A549 (cell line): ENCODE measurements around the gene ONECUT3. TPM values are rescaled to one million over a fixed set of nuclear protein-coding genes. Genes with fewer than 3 reads are reported as not detected.

ENCODE experiments used
- ATAC-seq, 2 experiments: fragments of 200-7000 bp in 1 of 2; fragments of >200 bp in 1 of 2; cut with Nextera tagmentation in 1 of 2; cut with Tn5 transposase in 1 of 2; 3 replicates each; pipeline versions ENCODE4 v1.8.0 to v1.9.1; 2018 to 2020; ENCODE audit warnings: mild to moderate bottlenecking in 1 of 2, moderate library complexity in 1 of 2
- CTCF ChIA-PET: fragments of 300-600 bp; sonication (Branson Sonifier 250); formaldehyde crosslinking; extraction: SDS; loops from one replicate; lab custom pipeline; 2021; ENCODE audit warnings: antibody characterized with exemption, inconsistent platforms; lab: Yijun Ruan, JAX
- POLR2A ChIA-PET: fragments of 350-600 bp; formaldehyde crosslinking; extraction: SDS; loops from one replicate; lab custom pipeline; 2021; ENCODE audit warnings: antibody characterized with exemption, inconsistent platforms; lab: Yijun Ruan, JAX
- DNase-seq, 2 experiments: peaks; one replicate each; pipeline versions ENCODE4 v3.0.0 to v3.0.0-alpha.2; 2011 to 2016; ENCODE audit warnings: low read depth in 1 of 2, low spot score in 1 of 2
- FAIRE-seq: peaks from 2 replicates; lab custom pipeline; 2011; peaks lifted over from hg19 to GRCh38; lab: Jason Lieb, UNC
- H3K27ac ChIP-seq, 2 experiments: fragments of >200 bp; sonication (Bioruptor Twin); formaldehyde crosslinking; 3 replicates each; pipeline ENCODE4 v1.5.1; 2016 to 2017
- H3K4me1 ChIP-seq: fragments of >200 bp; sonication (Bioruptor Twin); formaldehyde crosslinking; 3 replicates; pipeline ENCODE4 v1.6.1; 2016
- H3K4me2 ChIP-seq: fragments of >200 bp; sonication (Bioruptor Twin); formaldehyde crosslinking; 3 replicates; pipeline ENCODE4 v1.6.1; 2016
- H3K4me3 ChIP-seq: fragments of >200 bp; sonication (Bioruptor Twin); formaldehyde crosslinking; 3 replicates; pipeline ENCODE4 v1.5.1; 2016
- H3K9me3 ChIP-seq: fragments of >200 bp; sonication (Bioruptor Twin); formaldehyde crosslinking; 3 replicates; pipeline ENCODE4 v1.6.1; 2016
- ATOH8 ChIP-seq: fragments of 250-450 bp; sonication (Bioruptor Pico); IDR thresholded peaks from 2 replicates; pipeline ENCODE4 v1.5.0; 2020; ENCODE audit warnings: low read depth, mild to moderate bottlenecking, moderate library complexity
- BHLHE40 ChIP-seq: IDR thresholded peaks from 2 replicates; pipeline ENCODE4 v1.6.1; 2012; ENCODE audit warnings: low read depth, low read length, inconsistent platforms
- CBX8 ChIP-seq: fragments of 200-600 bp; sonication (generic); IDR thresholded peaks from 2 replicates; pipeline ENCODE4 v1.6.1; 2016
- CEBPB ChIP-seq, 2 experiments: fragments of >200 bp in 1 of 2; sonication (Bioruptor Twin) in 1 of 2; formaldehyde crosslinking in 1 of 2; IDR thresholded peaks; 2 replicates each; pipeline ENCODE4 v1.6.1; 2012 to 2016
- CHD2 ChIP-seq: fragments of 150-350 bp; IDR thresholded peaks from 2 replicates; pipeline ENCODE4 v1.6.1; 2014; ENCODE audit warnings: low read length; ENCODE audit not compliant: partially characterized antibody
- EHMT2 ChIP-seq: fragments of 200-600 bp; sonication (generic); IDR thresholded peaks from 2 replicates; pipeline ENCODE4 v1.6.1; 2016; ENCODE audit warnings: antibody characterized with exemption, low read depth, mild to moderate bottlenecking, moderate library complexity
- FOSB ChIP-seq: fragments of 250-450 bp; sonication (Bioruptor Pico); IDR thresholded peaks from 2 replicates; pipeline ENCODE4 v1.5.0; 2020; ENCODE audit warnings: mild to moderate bottlenecking, moderate library complexity
- GATA3 ChIP-seq: IDR thresholded peaks from 2 replicates; pipeline ENCODE4 v1.6.1; 2012; ENCODE audit warnings: borderline replicate concordance
- HDAC2 ChIP-seq: fragments of 200-600 bp; sonication (generic); IDR thresholded peaks from 2 replicates; pipeline ENCODE4 v1.6.1; 2016
- HEYL ChIP-seq: fragments of 250-450 bp; sonication (Bioruptor Pico); IDR thresholded peaks from 2 replicates; pipeline ENCODE4 v1.8.0; 2021; ENCODE audit warnings: mild to moderate bottlenecking, moderate library complexity
- HOXA7 ChIP-seq: fragments of 250-450 bp; sonication (Bioruptor Pico); IDR thresholded peaks from 2 replicates; pipeline ENCODE4 v1.5.0; 2020; ENCODE audit warnings: mild to moderate bottlenecking, moderate library complexity
- MAX ChIP-seq: IDR thresholded peaks from 2 replicates; pipeline ENCODE4 v1.6.1; 2012
- MAZ ChIP-seq: fragments of 150-350 bp; IDR thresholded peaks from 2 replicates; pipeline ENCODE4 v1.6.1; 2014; ENCODE audit warnings: antibody characterized with exemption, low read depth, low read length, borderline replicate concordance
- NR3C1 ChIP-seq: fragments of >200 bp; sonication (Bioruptor Twin); formaldehyde crosslinking; IDR thresholded peaks from 3 replicates; pipeline ENCODE4 v1.6.1; 2017
- PBX3 ChIP-seq: IDR thresholded peaks from 2 replicates; pipeline ENCODE4 v1.6.1; 2012
- PHF8 ChIP-seq: fragments of 200-600 bp; sonication (generic); IDR thresholded peaks from 2 replicates; pipeline ENCODE4 v1.6.1; 2016; ENCODE audit warnings: low read depth, mild to moderate bottlenecking, antibody characterized with exemption, moderate library complexity, borderline replicate concordance
- POLR2A ChIP-seq: IDR thresholded peaks from 2 replicates; pipeline ENCODE4 v1.6.1; 2012; ENCODE audit warnings: mild to moderate bottlenecking, low read length
- POLR2AphosphoS2 ChIP-seq: conservative IDR thresholded peaks from 2 replicates; pipeline ENCODE4 v1.6.1; 2012; ENCODE audit warnings: low read length, improper control_type of control experiment, inconsistent platforms
- RARB ChIP-seq: fragments of 250-450 bp; sonication (Bioruptor Pico); IDR thresholded peaks from 2 replicates; pipeline ENCODE4 v1.8.0; 2021; ENCODE audit warnings: mild to moderate bottlenecking, moderate library complexity
- REST ChIP-seq: fragments of 200-600 bp; sonication (generic); IDR thresholded peaks from 2 replicates; pipeline ENCODE4 v1.6.1; 2016; ENCODE audit warnings: antibody characterized with exemption, mild to moderate bottlenecking, moderate library complexity
- ZNF302 ChIP-seq: fragments of 250-450 bp; sonication (Bioruptor Pico); IDR thresholded peaks from 2 replicates; pipeline ENCODE4 v1.9.0; 2021; ENCODE audit warnings: inconsistent platforms, mild to moderate bottlenecking, moderate library complexity
- ZSCAN20 ChIP-seq: fragments of 250-450 bp; sonication (Bioruptor Pico); IDR thresholded peaks from 2 replicates; pipeline ENCODE4 v1.8.0; 2022; ENCODE audit warnings: mild to moderate bottlenecking, moderate library complexity
- WGBS: methylation state at CpG from one replicate; pipeline ENCODE4 v1.1.6; 2017; ENCODE audit errors: missing lambda C conversion rate; 5-methylcytosine and 5-hydroxymethylcytosine counted together
- polyA plus RNA-seq, 4 experiments: library from polyadenylated mRNA; depleted of rRNA in 3 of 4; stranded (reverse); fragments of >200 nt; fragmentation: RNase III in 1 of 4; extraction: RNeasy Plus Mini Kit Qiagen cat#74134 plus additional on column Dnase treatment in 1 of 4; gene quantifications; 2 replicates in 3 of 4; 3 replicates in 1 of 4; pipeline ENCODE4 v1.2.3, GENCODE V29; 2011 to 2017
- TF ChIP-seq, protein P1 (sequence below): fragments of 150-350 bp; IDR thresholded peaks from 2 replicates; pipeline ENCODE4 v1.6.1; 2014; ENCODE audit warnings: low read depth, mild to moderate bottlenecking, low read length
- TF ChIP-seq, protein P2 (sequence below): fragments of 250-450 bp; sonication (Bioruptor Pico); IDR thresholded peaks from 2 replicates; pipeline ENCODE4 v1.5.0; 2021; ENCODE audit warnings: mild to moderate bottlenecking, moderate library complexity, borderline replicate concordance

The ONECUT3 gene
- polyA plus RNA-seq, 2 of the 4 experiments (the other 2 are of a cell fraction), result 0.01 TPM; not detected in 1

DNA sequence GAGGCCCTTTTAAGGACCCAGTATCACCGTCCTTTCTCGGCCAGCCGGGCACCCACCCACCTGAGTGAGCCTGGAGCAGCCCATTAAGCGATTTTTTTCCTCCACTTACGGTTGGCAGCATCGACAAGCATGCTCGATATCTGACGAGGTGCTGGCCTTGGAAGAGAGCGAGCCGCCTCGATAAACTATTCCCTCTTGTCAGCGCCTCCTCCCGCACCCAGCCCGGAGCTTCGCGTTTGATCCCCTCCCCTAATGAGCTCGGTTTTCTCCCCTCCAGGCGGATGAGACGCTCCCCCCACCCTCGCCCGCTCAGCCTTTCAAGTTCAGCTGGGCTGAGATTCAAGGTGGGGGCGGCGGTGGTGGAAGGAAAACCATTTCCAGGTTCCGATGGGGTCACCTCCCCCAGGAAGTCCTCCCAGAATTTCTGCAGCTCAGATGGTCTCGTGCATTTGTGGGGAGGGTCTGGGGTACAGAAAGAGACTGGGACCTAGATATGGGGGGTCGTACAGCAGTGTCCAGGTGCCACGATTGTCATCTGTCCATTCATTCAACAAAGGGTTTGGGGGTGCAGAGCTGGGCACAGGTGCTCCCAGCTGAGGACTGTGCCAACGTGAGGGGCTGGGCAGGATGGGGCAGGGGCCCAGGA, 18.9 kb upstream of the ONECUT3 start:
- no peak for FAIRE-seq
- ChIA-PET POLR2A (no interaction called here), CTCF (interaction anchor here (0.5 to 2.0 kb wide), 4 partner anchors 34 to 62 kb away, joined by 3 to 5 read pairs (median 4); no protein-coding TSS in a partner anchor)
- TF ChIP-seq BHLHE40 (no peak), CHD2 (no peak), REST (no peak), PHF8 (no peak), HDAC2 (no peak), MAZ (no peak), NR3C1 (no peak), ZNF302 (CRISPR knock-in tag) (no peak), EHMT2 (no peak), FOSB (CRISPR knock-in tag) (no peak), POLR2A (no peak), RARB (CRISPR knock-in tag) (no peak)
- H3K4me1 ChIP-seq, result peaks cover 7% of the 10 kb centered on the region; the same call in 2 of the 3 replicates
- no peak overlapping the region for H3K4me2 ChIP-seq
- peak overlapping the region in 1 of 2 experiments; percentile 26; a peak in 1 of 6 replicates for H3K27ac ChIP-seq
- H3K4me3 ChIP-seq, result no peak overlapping the region
- no peak for ATAC-seq
- 45% methylated on average over 26 of the region's 28 CpGs for WGBS
- DNase-seq, result no peak
- H3K9me3 ChIP-seq, result no peaks in the 10 kb centered on the region

- 50% methylated on average over 2 of the region's 3 CpGs for WGBS
- DNase-seq (no peak), ATAC-seq (no peak), FAIRE-seq (no peak)
- no peak for TF ChIP-seq HOXA7 (CRISPR knock-in tag)
- TF ChIP-seq, protein P1, sequence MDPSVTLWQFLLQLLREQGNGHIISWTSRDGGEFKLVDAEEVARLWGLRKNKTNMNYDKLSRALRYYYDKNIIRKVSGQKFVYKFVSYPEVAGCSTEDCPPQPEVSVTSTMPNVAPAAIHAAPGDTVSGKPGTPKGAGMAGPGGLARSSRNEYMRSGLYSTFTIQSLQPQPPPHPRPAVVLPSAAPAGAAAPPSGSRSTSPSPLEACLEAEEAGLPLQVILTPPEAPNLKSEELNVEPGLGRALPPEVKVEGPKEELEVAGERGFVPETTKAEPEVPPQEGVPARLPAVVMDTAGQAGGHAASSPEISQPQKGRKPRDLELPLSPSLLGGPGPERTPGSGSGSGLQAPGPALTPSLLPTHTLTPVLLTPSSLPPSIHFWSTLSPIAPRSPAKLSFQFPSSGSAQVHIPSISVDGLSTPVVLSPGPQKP, result no peak
- TF ChIP-seq BHLHE40, result no peak
- no peak for TF ChIP-seq HDAC2
- no peak for TF ChIP-seq MAX
- H3K4me3 ChIP-seq, result no peak overlapping the region
- ChIA-PET CTCF (interaction anchor here (1.0 to 2.0 kb wide), 3 partner anchors 15 to 64 kb away, joined by 3 to 4 read pairs (median 3); no protein-coding TSS in a partner anchor), POLR2A (no interaction called here)
- peaks cover 7% of the 10 kb centered on the region; the same call in 2 of the 3 replicates for H3K4me1 ChIP-seq
- H3K27ac ChIP-seq, result no peak overlapping the region
- H3K4me2 ChIP-seq, result no peak overlapping the region
- H3K9me3 ChIP-seq, result peaks cover 3% of the 10 kb centered on the region; the same call in 1 of the 3 replicates
Observed at GRCh38 chr19:1736280-1736679, 17.0 kb upstream of the ONECUT3 start.

DNA sequence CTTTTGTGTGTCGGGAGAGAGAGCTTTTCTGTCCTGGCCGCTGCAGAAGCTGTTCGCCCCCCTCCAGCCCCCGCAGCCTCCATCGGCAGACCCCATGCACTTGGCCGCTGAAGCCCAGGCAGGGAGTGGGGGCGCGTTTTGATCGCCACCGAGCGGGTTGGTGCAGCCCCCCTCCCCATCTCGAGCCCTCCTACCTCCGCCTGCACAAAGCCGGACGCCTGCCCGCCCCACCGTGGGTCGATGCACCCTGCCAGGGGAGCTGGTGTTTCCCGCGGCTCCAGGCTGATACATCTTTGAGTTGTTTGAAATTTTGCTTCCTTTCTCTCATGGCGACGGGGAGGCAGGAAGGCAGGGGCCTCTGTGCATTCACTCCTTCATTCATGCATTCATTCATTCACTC, 16.4 kb upstream of the ONECUT3 start:
- ATAC-seq, result no peak
- POLR2A ChIA-PET, result no interaction called here
- CTCF ChIA-PET, result interaction anchor here (1.0 to 1.5 kb wide), 2 partner anchors 14 to 65 kb away, joined by 3 read pairs; no protein-coding TSS in a partner anchor
- TF ChIP-seq, protein P2, sequence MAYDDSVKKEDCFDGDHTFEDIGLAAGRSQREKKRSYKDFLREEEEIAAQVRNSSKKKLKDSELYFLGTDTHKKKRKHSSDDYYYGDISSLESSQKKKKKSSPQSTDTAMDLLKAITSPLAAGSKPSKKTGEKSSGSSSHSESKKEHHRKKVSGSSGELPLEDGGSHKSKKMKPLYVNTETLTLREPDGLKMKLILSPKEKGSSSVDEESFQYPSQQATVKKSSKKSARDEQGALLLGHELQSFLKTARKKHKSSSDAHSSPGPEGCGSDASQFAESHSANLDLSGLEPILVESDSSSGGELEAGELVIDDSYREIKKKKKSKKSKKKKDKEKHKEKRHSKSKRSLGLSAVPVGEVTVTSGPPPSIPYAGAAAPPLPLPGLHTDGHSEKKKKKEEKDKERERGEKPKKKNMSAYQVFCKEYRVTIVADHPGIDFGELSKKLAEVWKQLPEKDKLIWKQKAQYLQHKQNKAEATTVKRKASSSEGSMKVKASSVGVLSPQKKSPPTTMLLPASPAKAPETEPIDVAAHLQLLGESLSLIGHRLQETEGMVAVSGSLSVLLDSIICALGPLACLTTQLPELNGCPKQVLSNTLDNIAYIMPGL (CRISPR knock-in tag), result no peak
- TF ChIP-seq POLR2AphosphoS2, result no peak
- no peak for TF ChIP-seq GATA3
- TF ChIP-seq CBX8, result no peak
- no peak for TF ChIP-seq ZSCAN20
- no peak for TF ChIP-seq CHD2
- TF ChIP-seq MAX, result no peak
- TF ChIP-seq ATOH8, result no peak
- no peak for TF ChIP-seq CEBPB (IDR thresholded peaks at IDR 0.05)
- TF ChIP-seq NR3C1, result no peak
- no peak for TF ChIP-seq HEYL (CRISPR knock-in tag)
- TF ChIP-seq PBX3, result no peak

More for the DNA sequence above, 16.4 kb upstream of the ONECUT3 start:
- FAIRE-seq, result no peak
- Histone ChIP-seq H3K27ac (no peak overlapping the region), H3K4me3 (no peak overlapping the region), H3K9me3 (peaks cover 3% of the 10 kb centered on the region; the same call in 1 of the 3 replicates), H3K4me1 (peaks cover 7% of the 10 kb centered on the region; the same call in 2 of the 3 replicates), H3K4me2 (no peak overlapping the region)
- DNase-seq, result no peak
- 72% methylated on average over 14 of the region's 22 CpGs for WGBS
